Cardiac septum (tissue), 1 donor: Measurements from ENCODE around the gene CAMK1. TPM values are rescaled to one million over a fixed set of nuclear protein-coding genes. Genes with fewer than 3 reads are reported as not detected.
A peak's percentile ranks its signal among the peaks of the same experiment; 100 is the strongest.

Experiments
- DNase-seq: peaks from one replicate; pipeline ENCODE4 v3.0.0-alpha.2; 2020; ENCODE audit warnings: low spot score
- intact Hi-C: fragments of 100-400 bp; cut with DNase I; formaldehyde crosslinking; loops from one replicate; pipeline ENCODE4 v1.14.0; 2022
- total RNA-seq: library from RNA; stranded (reverse); fragmentation: NEBNext Ultra II Directional; extraction: Animal tissue kit (Norgen Biotek cat#: 25700); gene quantifications from one replicate; pipeline ENCODE4 v1.2.1, GENCODE V29; 2021
- donor health status: DM: no; HTN: no; CAD: no.

The CAMK1 gene
- total RNA-seq, 1 donor from 2014 or later: 10.0 TPM

DNA sequence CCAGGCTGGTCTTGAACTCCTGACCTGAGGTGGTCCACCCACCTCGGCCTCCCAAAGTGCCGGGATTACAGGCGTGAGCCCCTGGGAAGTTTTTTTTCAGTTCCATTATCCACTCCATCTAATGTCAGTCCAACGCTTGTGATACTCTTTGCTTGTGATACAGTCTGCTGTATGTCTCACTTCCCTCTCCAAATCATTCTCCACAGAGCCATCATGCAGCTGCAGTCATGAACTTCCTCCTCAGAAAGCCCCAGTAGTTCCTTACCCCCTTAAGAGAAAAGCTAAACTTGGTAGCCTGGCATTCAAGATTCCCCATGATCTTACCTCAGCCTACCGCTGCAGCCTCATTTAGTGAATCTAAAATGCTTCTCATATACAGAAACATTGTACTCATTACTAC lies 25.5 kb upstream of the CAMK1 start:
- no peak for DNase-seq
- intact Hi-C loops: no loop called here

DNA sequence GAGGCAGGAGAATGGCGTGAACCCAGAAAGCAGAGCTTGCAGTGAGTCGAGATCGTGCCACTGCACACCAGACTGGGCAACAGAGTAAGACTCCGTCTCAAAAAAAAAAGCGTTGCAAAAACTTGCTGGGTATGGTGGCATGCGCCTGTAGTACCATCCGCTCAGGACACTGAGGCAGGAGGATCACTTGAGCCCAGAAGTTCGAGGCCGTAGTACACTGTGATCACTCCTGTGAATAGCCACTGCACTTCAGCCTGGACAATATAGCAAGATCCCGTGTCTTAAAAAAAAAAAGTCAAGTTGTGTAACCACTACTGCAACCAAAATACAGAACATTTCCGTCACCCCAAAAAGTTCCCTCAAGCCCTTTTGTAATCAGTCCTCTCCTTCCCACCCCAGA lies 24.7 kb upstream of the CAMK1 start:
- intact Hi-C loops: loop anchor here (5.0 kb wide), 2 partner anchors 62 to 98 kb away; partner anchors contain the start of genes BRPF1 and JAGN1
- DNase-seq: no peak

DNA sequence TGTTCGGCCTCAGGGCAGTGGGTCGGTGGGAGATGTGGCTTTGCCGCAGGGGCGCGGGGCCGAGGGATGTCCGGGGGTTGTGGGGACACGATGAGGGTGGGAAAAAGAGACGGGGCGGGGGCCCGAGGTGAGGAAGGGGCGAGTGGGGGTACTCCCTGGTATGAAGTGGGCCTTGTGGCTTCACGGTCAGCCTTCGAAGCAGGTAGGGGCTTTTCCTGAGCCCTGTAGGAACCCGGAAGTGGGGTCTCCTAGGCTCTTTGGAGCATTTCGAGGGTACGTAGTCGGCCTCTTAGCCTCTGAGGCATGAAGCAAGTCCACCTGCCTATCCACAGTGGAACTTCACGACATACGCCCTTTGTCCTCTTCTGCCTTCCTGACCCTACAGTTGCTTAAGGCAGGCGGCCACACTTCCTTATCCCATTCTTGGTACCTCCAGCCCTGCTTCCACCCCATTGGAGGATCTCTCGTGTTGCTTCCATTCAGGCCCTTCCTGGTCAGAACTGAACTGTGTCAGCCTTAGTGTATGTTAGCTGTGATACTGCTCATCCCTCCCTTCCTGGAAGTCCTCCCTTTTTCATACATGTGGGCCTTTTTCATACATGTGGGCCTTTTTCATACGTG lies 23.5 kb upstream of the CAMK1 start:
- no peak for DNase-seq
- intact Hi-C loops: loop anchor here (2.0 to 5.0 kb wide), 3 partner anchors 42 to 99 kb away; partner anchors contain the start of genes BRPF1 and JAGN1

- peak; percentile 97 for DNase-seq
- intact Hi-C loops: loop anchor here (1.0 to 5.0 kb wide), 4 partner anchors 18 to 100 kb away; partner anchors contain the start of genes BRPF1, JAGN1 and TTLL3
Measured at GRCh38 chr3:9792405-9793160, 22.8 kb upstream of the CAMK1 start, which contains the start of the genes ARPC4 and TADA3. Gene ARPC4, plus strand, starts transcription at chr3:9793082. Its CDS starts 40 bp downstream, at chr3:9793122. Gene TADA3, minus strand, starts transcription at chr3:9792473. Its CDS starts 1,007 bp downstream, at chr3:9791466.

GRCh38 chr3:9791790-9792404 lies 22.1 kb upstream of the CAMK1 start:
- intact Hi-C loops: loop anchor here (1.0 to 5.0 kb wide), 4 partner anchors 18 to 100 kb away; partner anchors contain the start of genes BRPF1, JAGN1 and TTLL3
- DNase-seq: no peak

GRCh38 chr3:9791127-9791526 lies 21.4 kb upstream of the CAMK1 start:
- intact Hi-C loops: loop anchor here (5.0 kb wide), 2 partner anchors 59 to 101 kb away; partner anchors contain the start of genes BRPF1 and JAGN1
- DNase-seq: no peak

DNA sequence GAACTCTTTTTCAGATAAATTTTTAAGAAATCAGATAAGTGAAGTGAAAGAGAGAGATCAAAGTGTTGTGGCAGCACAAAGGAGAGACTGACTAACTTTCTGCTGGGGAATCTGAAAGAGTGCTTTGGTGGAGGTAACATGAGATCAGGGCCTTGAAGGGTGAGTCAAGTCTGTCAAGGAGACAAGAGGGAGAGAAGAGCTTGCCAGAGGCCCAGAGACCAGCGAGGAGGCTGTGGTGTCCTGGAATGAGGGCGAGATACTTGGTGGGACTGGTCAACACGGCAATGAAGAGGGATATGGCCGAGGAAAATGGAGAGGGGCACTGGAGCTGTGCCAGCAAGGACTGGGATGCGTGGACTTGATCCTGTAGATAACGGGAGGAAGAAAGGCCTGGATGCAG lies 18.0 kb upstream of the CAMK1 start:
- intact Hi-C loops: no loop called here
- no peak for DNase-seq

- no peak for DNase-seq
- intact Hi-C loops: no loop called here
Measured at GRCh38 chr3:9786825-9787669, 17.3 kb upstream of the CAMK1 start.

DNA sequence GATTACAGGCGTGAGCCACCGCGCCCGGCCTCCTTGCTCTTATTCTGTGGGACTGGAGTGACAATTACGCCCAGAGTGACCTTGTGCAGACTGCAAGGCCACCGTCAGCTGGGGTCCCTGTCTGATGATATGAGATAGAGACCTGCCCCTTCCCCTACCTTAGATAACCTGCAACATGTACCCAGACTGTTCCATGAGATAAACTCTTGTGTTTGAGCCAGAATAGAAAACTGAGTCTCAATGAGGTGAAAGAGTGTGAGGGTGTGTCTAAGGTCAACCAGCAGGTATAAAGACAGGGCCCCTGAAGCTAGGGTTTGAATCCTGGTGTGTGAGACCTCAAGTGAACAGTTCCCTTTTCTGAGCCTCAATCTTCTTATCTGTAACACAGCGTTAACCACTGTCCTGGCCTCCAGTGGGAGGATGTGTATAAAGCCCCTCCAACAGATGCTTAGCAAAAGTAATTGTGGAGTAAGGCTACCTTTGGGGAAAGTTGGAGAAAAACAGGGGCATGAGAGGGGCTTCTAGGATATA lies 16.5 kb upstream of the CAMK1 start:
- intact Hi-C loops: no loop called here
- no peak for DNase-seq

DNA sequence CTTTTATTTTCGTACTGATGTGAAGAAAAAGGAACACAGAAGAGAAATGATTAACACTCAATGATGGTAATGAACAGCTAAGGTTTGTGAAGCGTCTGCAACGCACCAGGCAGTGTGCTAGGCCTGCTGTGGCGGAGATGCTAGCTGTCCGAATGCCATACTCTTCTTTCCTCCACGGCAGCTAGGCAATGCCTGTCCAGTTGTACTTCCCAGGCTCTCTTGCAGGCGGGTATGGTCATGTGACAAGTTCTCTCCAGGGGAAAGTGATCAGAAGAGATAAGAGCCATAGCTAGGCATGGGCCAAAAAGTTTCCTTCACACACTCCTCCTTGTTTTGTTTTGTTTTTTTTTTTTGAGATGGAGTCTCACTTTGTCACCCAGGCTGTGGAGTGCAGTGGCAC lies 15.9 kb upstream of the CAMK1 start:
- intact Hi-C loops: no loop called here

DNA sequence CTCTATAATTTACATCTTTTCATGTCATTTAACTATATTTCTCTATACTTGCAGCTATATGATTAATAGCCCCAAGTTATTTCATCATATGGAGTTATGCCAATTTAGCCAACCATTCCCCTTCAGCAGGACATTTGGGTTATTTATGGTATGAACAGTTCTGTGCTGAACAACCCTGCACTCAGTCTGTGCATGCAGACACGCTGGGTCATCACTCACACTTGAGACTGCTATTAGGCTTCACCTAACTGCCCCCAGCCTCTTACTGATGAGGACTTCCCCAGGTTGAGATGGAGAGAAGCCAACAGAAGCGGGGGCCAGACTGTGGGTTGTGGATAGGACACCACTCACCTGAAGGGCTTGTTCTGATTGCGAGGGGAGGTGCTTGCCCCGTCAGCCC lies 15.2 kb upstream of the CAMK1 start:
- intact Hi-C loops: no loop called here
- DNase-seq: no peak

More for the DNA sequence above, 15.9 kb upstream of the CAMK1 start:
- no peak for DNase-seq

DNA sequence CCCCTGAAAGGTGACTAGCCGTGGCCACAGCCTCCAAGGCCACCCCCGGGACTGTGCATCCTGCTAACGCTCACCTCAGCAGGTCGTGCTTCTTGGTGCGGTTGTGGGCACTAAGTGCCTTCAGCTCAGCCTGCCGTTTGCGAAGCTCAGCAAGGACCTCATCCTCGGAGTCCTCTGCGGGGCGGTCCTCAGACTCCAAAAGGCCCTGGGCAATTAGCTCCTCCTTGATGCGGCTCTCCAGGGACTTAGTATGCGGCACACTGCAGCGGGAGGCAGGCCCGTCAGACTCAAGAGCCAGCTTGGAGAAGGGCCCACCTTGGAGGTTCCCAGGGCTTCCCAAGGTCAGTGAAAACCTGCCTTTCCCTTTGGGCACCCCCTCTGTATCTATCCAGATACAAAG lies 14.2 kb upstream of the CAMK1 start:
- intact Hi-C loops: no loop called here
- DNase-seq: no peak

DNA sequence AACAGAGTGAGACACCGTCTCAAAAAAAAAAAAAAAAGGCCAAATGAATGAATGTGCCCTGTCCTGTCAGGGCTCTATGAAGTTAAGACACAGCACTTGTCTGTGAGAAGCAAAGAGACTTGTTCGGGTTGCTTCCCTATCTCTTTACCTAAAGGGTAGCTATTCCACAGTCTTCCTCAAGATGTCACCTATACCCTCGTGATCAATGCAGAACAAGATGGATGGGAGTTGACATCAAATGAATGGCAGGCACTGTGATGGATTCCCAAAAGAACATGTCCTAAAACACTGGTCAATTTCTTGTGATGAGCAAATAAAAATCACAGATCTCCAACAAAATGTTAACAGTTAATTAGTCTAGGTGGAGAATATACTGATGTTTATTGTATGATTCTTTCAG lies 13.0 kb upstream of the CAMK1 start:
- no peak for DNase-seq
- intact Hi-C loops: no loop called here

GRCh38 chr3:9781978-9782603 lies 12.3 kb upstream of the CAMK1 start:
- intact Hi-C loops: no loop called here
- no peak for DNase-seq

DNA sequence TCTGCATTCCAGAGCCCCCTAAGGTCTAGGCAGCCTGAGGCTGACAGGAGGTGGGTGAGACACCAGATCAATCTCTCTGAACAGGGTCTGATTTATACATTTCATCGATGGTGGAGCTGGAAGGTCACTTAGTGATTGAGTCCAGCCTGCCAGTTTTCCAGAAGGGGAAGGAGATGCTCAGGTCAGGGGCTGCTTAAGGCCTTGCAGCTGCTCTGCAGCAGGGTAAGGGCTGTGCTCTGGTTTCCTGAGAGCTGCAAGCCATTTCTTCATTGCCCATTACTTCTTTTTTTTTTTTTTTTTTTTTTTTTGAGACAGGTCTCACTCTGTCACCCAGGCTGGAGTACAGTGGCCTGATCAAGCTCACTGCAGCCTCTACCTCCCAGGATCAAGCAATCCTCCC lies 11.8 kb upstream of the CAMK1 start:
- no peak for DNase-seq
- intact Hi-C loops: no loop called here

DNA sequence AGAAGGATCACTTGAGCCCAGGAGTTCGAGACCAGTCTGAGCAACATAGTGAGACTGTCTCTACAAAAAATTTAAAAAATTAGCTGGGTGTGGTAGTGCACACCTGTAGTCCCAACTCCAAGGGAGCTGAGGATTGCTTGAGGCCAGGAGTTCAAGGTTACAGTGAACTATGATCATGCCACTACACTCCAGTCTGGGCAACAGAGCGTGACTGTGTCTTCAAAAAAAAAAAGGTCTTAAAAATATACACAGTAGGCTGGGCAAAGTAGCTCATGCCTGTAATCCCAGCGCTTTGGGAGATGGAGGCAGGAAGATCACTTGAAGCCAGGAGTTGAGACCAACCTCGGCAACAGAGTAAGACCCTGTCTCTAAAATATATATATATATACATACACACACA lies 11.2 kb upstream of the CAMK1 start:
- no peak for DNase-seq
- intact Hi-C loops: no loop called here

DNA sequence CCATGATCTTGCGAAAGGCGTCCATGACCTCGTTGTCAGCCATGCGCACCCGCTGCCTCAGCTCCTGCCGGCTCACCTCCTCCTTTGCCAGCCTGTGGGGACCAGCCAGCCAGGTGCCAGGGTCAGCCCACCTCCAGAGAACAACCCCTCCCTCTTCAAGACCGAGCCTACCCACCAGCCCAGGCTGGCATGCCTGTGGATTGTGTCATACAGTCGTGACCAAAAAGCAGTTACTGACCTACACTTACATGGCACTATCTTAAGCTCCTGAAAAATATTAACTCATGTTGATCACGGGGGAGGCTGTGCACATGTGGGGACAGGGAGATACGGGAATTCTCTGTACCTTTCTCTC lies 10.7 kb upstream of the CAMK1 start:
- intact Hi-C loops: no loop called here
- no peak for DNase-seq

GRCh38 chr3:9779721-9780457 lies 10.1 kb upstream of the CAMK1 start:
- intact Hi-C loops: no loop called here
- DNase-seq: no peak
